HepG2 (cell line): ENCODE results near the gene CLDN4. TPM values are rescaled to one million over a fixed set of nuclear protein-coding genes. Genes with fewer than 3 reads are reported as not detected.

Source experiments
- ATAC-seq: fragments of 200-7000 bp; cut with Tn5 transposase; 3 replicates; pipeline ENCODE4 v1.9.1; 2020; ENCODE audit warnings: mild to moderate bottlenecking, moderate library complexity
- BruUV-seq: library from RNA; stranded (reverse); fragments of 400-500 nt; replicated peaks from 2 replicates; lab custom pipeline; 2021; lab: Mats Ljungman, UMichigan
- CTCF ChIA-PET: fragments of 300-600 bp; formaldehyde crosslinking; extraction: SDS; loops from one replicate; lab custom pipeline; 2021; ENCODE audit warnings: low total read pairs, inconsistent platforms, low intra/inter-chr PET ratio; lab: Yijun Ruan, JAX
- POLR2A ChIA-PET: fragments of 350-600 bp; sonication (Branson Sonifier 250); formaldehyde crosslinking; loops from one replicate; lab custom pipeline; 2020; ENCODE audit warnings: antibody characterized with exemption, inconsistent platforms; lab: Yijun Ruan, JAX
- DNase-seq: peaks from one replicate; pipeline ENCODE4 v3.0.0-alpha.2; 2015; ENCODE audit warnings: low spot score
- FAIRE-seq: peaks from 3 replicates; lab custom pipeline; 2011; peaks lifted over from hg19 to GRCh38; lab: Jason Lieb, UNC
- H2AFZ ChIP-seq: one replicate; pipeline ENCODE4 v1.6.1; 2011; ENCODE audit warnings: low read length, inconsistent platforms
- H3K27ac ChIP-seq: fragments of 300-600 bp; 3 replicates; pipeline ENCODE4 v1.8.0; 2011; ENCODE audit warnings: mixed run types, mild to moderate bottlenecking, mixed read lengths, low read length, inconsistent platforms; ENCODE audit not compliant: insufficient read depth; ENCODE audit errors: extremely low read length
- H3K27me3 ChIP-seq, 2 experiments: fragments of 200-600 bp in 1 of 2; 2 replicates in 1 of 2; 3 replicates in 1 of 2; pipeline versions ENCODE4 v1.6.0 to v1.8.0; 2011; ENCODE audit warnings: low read length in 2 of 2, mild to moderate bottlenecking in 2 of 2, moderate library complexity in 2 of 2, inconsistent platforms in 1 of 2; ENCODE audit not compliant: insufficient read depth in 2 of 2, control insufficient read depth in 1 of 2
- H3K36me3 ChIP-seq, 2 experiments: fragments of 200-600 bp in 1 of 2; replicated peaks in 1 of 2; 2 replicates in 1 of 2; 3 replicates in 1 of 2; pipeline versions ENCODE4 v1.5.1 to v1.8.0; 2011; ENCODE audit warnings: low read length in 2 of 2, inconsistent platforms in 1 of 2; ENCODE audit not compliant: insufficient read depth in 2 of 2, control insufficient read depth in 1 of 2
- H3K4me1 ChIP-seq: 2 replicates; pipeline ENCODE4 v1.5.1; 2012; ENCODE audit warnings: low read length, inconsistent platforms; ENCODE audit not compliant: insufficient read depth
- H3K4me2 ChIP-seq: 2 replicates; pipeline ENCODE4 v1.6.0; 2011; ENCODE audit warnings: low read depth, low read length, inconsistent platforms
- H3K4me3 ChIP-seq, 3 experiments: fragments of 200-600 bp in 1 of 3; sonication (generic), shearing (Covaris generic) in 1 of 3; replicated peaks in 1 of 3; 2 replicates each; pipeline ENCODE4 v1.5.1; 2011 to 2016; ENCODE audit warnings: low read length in 3 of 3, inconsistent platforms in 2 of 3, low read depth in 2 of 3, mild to moderate bottlenecking in 2 of 3, control low read depth in 1 of 3, mixed read lengths in 1 of 3; ENCODE audit not compliant: insufficient read depth in 1 of 3
- H3K79me2 ChIP-seq: one replicate; pipeline ENCODE4 v1.6.1; 2011; ENCODE audit warnings: low read length, inconsistent platforms; ENCODE audit not compliant: insufficient read depth
- H3K9ac ChIP-seq: 2 replicates; pipeline ENCODE4 v1.6.0; 2011; ENCODE audit warnings: mild to moderate bottlenecking, low read depth, low read length, inconsistent platforms; ENCODE audit not compliant: insufficient read depth
- H3K9me3 ChIP-seq: 2 replicates; pipeline ENCODE4 v1.5.1; 2012; ENCODE audit warnings: mild to moderate bottlenecking, low read length
- H4K20me1 ChIP-seq: 2 replicates; pipeline ENCODE4 v1.6.0; 2011; ENCODE audit warnings: inconsistent platforms, mild to moderate bottlenecking, low read length, moderate library complexity; ENCODE audit not compliant: insufficient read depth
- ASH2L ChIP-seq: fragments of 300-600, 200-600 bp; sonication (generic); IDR thresholded peaks from 2 replicates; pipeline ENCODE4 v1.7.0; 2017; ENCODE audit warnings: low read depth, mild to moderate bottlenecking, moderate library complexity, mixed read lengths, low read length; ENCODE audit not compliant: insufficient read length
- ATF7 ChIP-seq, 2 experiments: fragments of 450-650 bp in 1 of 2; sonication (generic) in 1 of 2; formaldehyde crosslinking in 1 of 2; IDR thresholded peaks; 2 replicates each; pipeline versions ENCODE4 v1.4.0 to v1.6.1; 2016 to 2020; ENCODE audit warnings: antibody characterized with exemption in 1 of 2, mild to moderate bottlenecking in 1 of 2, missing genetic modification reagents in 1 of 2
- GPBP1L1 ChIP-seq: sonication (generic); formaldehyde crosslinking; IDR thresholded peaks from 2 replicates; pipeline ENCODE4 v1.5.0; 2020; ENCODE audit warnings: mild to moderate bottlenecking, missing genetic modification reagents
- HDAC6 ChIP-seq: fragments of 200-600 bp; sonication (generic); IDR thresholded peaks from 2 replicates; pipeline ENCODE4 v1.7.0; 2017; ENCODE audit warnings: mild to moderate bottlenecking, antibody characterized with exemption, low read length, low read depth
- HINFP ChIP-seq: sonication (generic); formaldehyde crosslinking; IDR thresholded peaks from 2 replicates; pipeline ENCODE4 v1.4.0; 2020; ENCODE audit warnings: low read depth, mild to moderate bottlenecking, missing genetic modification reagents
- HMGXB3 ChIP-seq: sonication (generic); formaldehyde crosslinking; IDR thresholded peaks from 2 replicates; pipeline ENCODE4 v1.4.0; 2020; ENCODE audit warnings: missing genetic modification reagents, borderline replicate concordance
- HNRNPK ChIP-seq: fragments of 200-400 bp; formaldehyde crosslinking; IDR thresholded peaks from 2 replicates; pipeline ENCODE4 v1.6.1; 2018; ENCODE audit warnings: low read length, low read depth, moderate library complexity, mild to moderate bottlenecking; ENCODE audit not compliant: poor library complexity, severe bottlenecking
- MEF2D ChIP-seq: sonication (generic); formaldehyde crosslinking; IDR thresholded peaks from 2 replicates; pipeline ENCODE4 v1.5.1; 2020; ENCODE audit warnings: mild to moderate bottlenecking, missing genetic modification reagents
- SYNCRIP ChIP-seq: fragments of 200-400 bp; formaldehyde crosslinking; IDR thresholded peaks from 2 replicates; pipeline ENCODE4 v1.6.1; 2018; ENCODE audit warnings: mild to moderate bottlenecking, low read depth, low read length; ENCODE audit not compliant: insufficient read depth
- THAP11 ChIP-seq: IDR thresholded peaks from 2 replicates; pipeline ENCODE4 v1.6.1; 2016; ENCODE audit warnings: missing biosample characterization, missing genetic modification reagents
- WGBS: methylation state at CpG from one replicate; pipeline ENCODE4 v1.1.6; 2017; ENCODE audit warnings: low lambda C conversion rate; 5-methylcytosine and 5-hydroxymethylcytosine counted together
- in situ Hi-C: cut with HindIII; loops from 2 replicates; pipeline ENCODE4 v1.10.0; 2017; ENCODE audit warnings: low pct_unique_long_range_greater_than_20kb; ENCODE audit not compliant: extremely low pct_ligation_motif_present
- intact Hi-C: fragments of 100-400 bp; cut with micrococcal nuclease; formaldehyde crosslinking; loops from one replicate; pipeline ENCODE4 v1.10.0; 2022; ENCODE audit not compliant: unreplicated experiment
- polyA plus RNA-seq, 8 experiments: library from polyadenylated mRNA; depleted of rRNA in 3 of 8; stranded (reverse) in 7 of 8; unstranded in 1 of 8; fragments of >200 nt; fragmentation: Illumina TruSeq in 4 of 8; extraction: Trizol in 4 of 8; gene quantifications; 2 replicates each; pipeline versions ENCODE4 v1.2.1 to v1.2.3, GENCODE V29; 2011 to 2016; ENCODE audit warnings: low read depth in 4 of 8, missing spikeins in 1 of 8, mixed read lengths in 1 of 8; ENCODE audit not compliant: insufficient read depth in 1 of 8
- total RNA-seq, 5 experiments: library from RNA; depleted of rRNA; stranded (reverse); fragments of >200 nt; fragmentation: Illumina TruSeq; extraction: Trizol; gene quantifications; 2 replicates each; pipeline ENCODE4 v1.2.3, GENCODE V29; 2016; ENCODE audit warnings: low read depth in 1 of 5
- TF ChIP-seq, protein P1 (sequence below): sonication (generic); formaldehyde crosslinking; IDR thresholded peaks from 2 replicates; pipeline ENCODE4 v1.5.0; 2020; ENCODE audit warnings: missing genetic modification reagents, mild to moderate bottlenecking, borderline replicate concordance

Gene CLDN4
- total and polyA plus RNA-seq, 2 of the 13 experiments (the other 11 are each of a cell fraction or from before 2014, with no cell fraction given) = 28.2 to 35.7 TPM

DNA sequence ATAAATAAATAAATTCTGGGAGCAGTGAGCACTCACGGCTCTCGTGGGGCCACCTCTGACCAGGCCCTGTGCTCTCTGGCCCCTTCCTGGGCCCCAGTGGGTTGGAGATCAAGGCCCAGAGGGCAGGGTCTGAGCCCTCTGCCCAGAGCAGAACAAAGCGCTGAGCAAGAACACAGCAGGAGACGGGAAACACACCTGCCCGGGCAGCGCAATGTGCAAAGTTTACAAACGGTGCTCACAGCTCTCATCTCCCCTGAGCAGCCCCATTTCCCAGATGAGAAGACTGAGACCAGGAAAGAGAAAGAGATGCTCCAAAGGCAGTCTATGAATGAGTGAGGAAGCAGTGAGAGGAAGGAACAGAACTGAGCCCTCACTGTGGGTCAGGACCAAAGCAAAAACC lies 8.5 kb downstream of the CLDN4 start (continued):
- TF ChIP-seq HINFP (CRISPR knock-in tag) = no peak
- no peak for TF ChIP-seq MEF2D (CRISPR knock-in tag)
- no peak for TF ChIP-seq SYNCRIP
- TF ChIP-seq GPBP1L1 = no peak
- no peak for TF ChIP-seq THAP11
- no peak for TF ChIP-seq HNRNPK

DNA sequence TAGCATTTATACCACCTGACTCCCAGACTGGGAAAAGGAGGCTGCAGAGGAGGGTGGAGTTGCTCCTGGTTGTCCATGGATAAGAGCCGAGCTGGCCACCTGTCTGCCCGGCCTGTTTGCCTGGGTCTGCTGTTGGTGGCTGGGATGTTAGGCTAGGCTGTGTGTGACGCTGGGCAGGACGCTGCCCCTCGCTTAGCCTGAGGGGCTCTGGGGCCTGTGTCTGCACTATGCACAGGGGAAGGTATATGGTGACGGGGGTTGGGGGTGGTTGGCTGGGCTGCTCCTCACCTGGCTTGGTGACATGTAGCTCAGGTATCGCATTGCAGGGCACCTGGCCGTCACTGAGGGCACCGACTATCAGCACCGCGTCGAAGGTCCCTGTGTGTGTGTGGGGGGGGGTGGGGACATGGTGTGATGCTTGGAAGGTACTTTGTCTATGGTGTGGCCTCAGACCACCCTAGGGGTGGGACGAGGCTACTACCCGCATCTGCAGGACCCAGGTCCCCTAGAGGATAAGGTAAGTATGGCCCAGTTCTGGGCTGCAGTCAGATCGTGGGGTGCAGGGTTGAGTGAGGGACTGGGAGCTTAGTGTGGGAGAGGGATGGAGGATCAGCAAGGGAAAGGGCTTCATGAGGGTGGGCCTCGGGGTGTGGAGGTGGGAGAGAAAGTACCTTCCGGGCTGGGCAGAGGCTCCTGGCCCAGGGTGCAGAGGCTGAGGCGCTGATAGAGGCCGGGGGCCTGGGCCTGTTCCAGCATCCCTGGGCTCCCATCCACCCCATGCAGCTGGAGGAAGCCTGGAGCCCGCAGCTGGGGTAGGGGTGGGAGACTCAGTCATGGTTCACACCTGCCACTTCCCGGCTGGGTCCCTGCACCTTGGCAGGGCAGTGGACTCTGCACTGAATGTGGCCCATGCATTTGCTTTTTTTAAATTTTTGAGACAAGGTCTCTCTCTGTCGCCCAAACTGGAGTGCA lies 9.2 kb downstream of the CLDN4 start:
- Histone ChIP-seq H3K27ac (no peak overlapping the region), H3K79me2 (no peaks in the 10 kb centered on the region), H3K4me3 (no peak overlapping the region), H3K4me2 (0 out of 2 replicates have a peak overlapping the region, but pooled peaks have one; percentile 16), H3K27me3 (no peaks in the 10 kb centered on the region), H4K20me1 (no peaks in the 10 kb centered on the region), H2AFZ (no peak overlapping the region), H3K9me3 (no peaks in the 10 kb centered on the region), H3K4me1 (peaks cover 49% of the 10 kb centered on the region), H3K36me3 (no peaks in the 10 kb centered on the region), H3K9ac (no peak overlapping the region)
- POLR2A ChIA-PET = interaction anchor here (3.7 kb wide), 1 partner anchor 8 kb away, joined by 55 read pairs; the partner anchor contains the start of gene CLDN4
- ATAC-seq (peak; percentile 55), FAIRE-seq (no peak), DNase-seq (no peak)
- BruUV-seq = no TSS peak
- in situ Hi-C loops (no loop called here), intact Hi-C loops (no loop called here)
- CTCF ChIA-PET = no interaction called here
- WGBS = 74% methylated on average over 16 of the region's 22 CpGs
- TF ChIP-seq ASH2L (no peak), ATF7 (IDR thresholded peaks at IDR 0.05) (no peak), ATF7 (CRISPR knock-in tag; IDR thresholded peaks at IDR 0.05) (no peak), HMGXB3 (no peak), HDAC6 (no peak)
- TF ChIP-seq, protein P1, sequence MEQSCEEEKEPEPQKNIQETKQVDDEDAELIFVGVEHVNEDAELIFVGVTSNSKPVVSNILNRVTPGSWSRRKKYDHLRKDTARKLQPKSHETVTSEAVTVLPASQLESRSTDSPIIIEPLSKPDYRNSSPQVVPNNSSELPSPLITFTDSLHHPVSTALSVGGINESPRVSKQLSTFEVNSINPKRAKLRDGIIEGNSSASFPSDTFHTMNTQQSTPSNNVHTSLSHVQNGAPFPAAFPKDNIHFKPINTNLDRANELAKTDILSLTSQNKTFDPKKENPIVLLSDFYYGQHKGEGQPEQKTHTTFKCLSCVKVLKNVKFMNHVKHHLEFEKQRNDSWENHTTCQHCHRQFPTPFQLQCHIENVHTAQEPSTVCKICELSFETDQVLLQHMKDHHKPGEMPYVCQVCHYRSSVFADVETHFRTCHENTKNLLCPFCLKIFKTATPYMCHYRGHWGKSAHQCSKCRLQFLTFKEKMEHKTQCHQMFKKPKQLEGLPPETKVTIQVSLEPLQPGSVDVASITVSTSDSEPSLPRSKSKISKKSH (CRISPR knock-in tag) = no peak
